Esophagus squamous epithelium (tissue), 4 donors: ENCODE data around the gene JARID2.

Source experiments
- CTCF ChIP-seq, 6 experiments: fragments of 450-650 bp in 4 of 6; fragments of 200-600 bp in 2 of 6; sonication (generic) in 2 of 6; IDR thresholded peaks; one replicate each; pipeline ENCODE4 v1.5.1; 2016 to 2019; ENCODE audit warnings: antibody characterized with exemption in 6 of 6, mild to moderate bottlenecking in 4 of 6, moderate library complexity in 4 of 6
- POLR2A ChIP-seq, 4 donors: fragments of 450-650 bp; IDR thresholded peaks; one replicate each; pipeline ENCODE4 v1.6.1; 2017; ENCODE audit warnings: antibody characterized with exemption in 4 of 4, mild to moderate bottlenecking in 4 of 4, moderate library complexity in 3 of 4

GRCh38 chr6:15255481-15255880 is 9.6 kb downstream of the JARID2 start:
- no peak for TF ChIP-seq CTCF (IDR thresholded peaks at IDR 0.05)
- no peak for TF ChIP-seq POLR2A (IDR thresholded peaks at IDR 0.05)
